ENCODE data around the gene AXIN2.
A peak's percentile ranks its signal among the peaks of the same experiment; 100 is the strongest.
"Not testable (repeated sequence)": the region's sequence is repeated elsewhere in the genome, so short reads cannot be mapped to it uniquely, and the experiment has no call there.

Gene AXIN2

GRCh38 chr17:65515959-65516948 lies 45.2 kb downstream of the AXIN2 start:
- no peak for DNase-seq (ENCODE audit: low spot score)

- DNase-seq (ENCODE audit: low spot score), result no peak
Measured at GRCh38 chr17:65515512-65515911, 45.9 kb downstream of the AXIN2 start.

GRCh38 chr17:65514541-65514940 lies 46.9 kb downstream of the AXIN2 start:
- no peak for DNase-seq (ENCODE audit: low spot score)

DNA sequence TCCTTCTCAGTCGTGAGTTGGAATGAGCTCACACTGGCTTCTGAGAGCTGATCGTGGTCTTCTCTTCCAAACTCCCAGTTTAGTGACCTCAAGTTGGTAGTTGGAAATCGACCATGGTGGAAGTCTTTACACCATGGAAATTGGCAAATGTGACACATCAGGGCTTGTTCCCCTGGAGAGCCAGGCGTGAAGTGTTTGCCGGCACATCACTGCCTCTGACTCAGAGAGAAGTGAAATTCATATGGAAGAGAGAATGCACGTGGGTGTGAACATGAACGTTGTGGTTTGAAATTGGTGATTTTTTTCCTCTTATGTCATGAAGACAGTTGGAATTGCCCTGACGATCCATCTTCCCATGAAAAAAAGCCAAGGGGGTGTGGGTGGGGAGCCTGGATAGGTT lies 47.4 kb downstream of the AXIN2 start:
- no peak for DNase-seq (ENCODE audit: low spot score)

DNA sequence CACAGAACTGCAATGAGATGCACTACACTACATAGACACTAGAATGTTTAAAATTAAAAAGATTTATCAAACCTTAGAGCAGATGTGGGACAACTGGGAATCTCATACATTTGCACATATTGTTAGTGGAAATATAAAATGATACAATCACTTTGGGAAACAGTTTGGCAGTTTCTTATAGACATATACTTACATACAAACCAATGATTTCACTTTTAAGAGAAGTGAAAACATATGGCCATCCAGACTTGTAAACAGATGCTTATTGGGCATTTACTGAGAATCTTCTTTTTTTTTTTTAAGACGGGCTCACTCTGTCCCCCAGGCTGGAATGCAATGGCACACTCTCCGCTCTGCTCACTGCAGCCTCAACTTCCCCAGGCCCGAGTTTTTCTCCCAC lies 50.1 kb downstream of the AXIN2 start:
- no peak for DNase-seq (ENCODE audit: low spot score)

DNA sequence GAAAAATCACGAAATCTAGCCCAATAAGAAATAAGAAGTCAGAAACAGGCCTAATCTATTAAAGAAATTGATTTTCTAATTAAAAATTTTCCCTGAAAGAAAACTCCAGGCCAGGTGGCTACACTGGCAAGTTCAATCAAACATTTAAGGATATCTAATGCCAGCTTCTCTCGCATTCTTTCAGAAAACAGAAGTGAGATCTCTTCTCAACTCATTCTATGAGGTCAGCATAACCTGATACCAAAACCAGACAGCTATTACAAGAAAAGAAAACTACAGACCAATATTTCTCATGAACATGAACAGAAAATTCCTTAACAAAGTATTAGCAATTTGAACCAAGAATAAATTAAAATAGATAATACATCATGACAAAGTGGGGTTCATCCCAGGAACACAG lies 52.4 kb downstream of the AXIN2 start:
- DNase-seq (ENCODE audit: low spot score), result no peak

DNA sequence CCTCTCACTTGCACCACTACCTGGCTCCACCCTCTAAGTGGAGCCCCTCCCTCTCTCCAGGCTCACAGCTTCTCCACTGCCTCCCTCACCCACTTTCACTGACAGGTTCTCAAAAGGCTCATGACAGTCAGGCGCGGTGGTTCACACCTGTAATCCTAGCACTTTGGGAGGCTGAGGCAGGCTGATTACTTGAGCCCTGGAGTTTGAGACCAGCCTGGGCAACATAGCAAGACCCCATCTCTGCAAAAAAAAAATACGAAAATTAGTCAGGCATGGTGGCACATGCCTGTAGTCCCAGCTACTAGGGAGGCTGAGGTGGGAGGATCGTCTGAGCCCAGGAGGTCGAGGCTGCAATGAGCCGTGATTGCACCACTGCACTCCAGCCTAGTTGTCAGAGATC lies 56.8 kb downstream of the AXIN2 start:
- not testable (repeated sequence) for DNase-seq (ENCODE audit: low spot score)

- no peak for DNase-seq (ENCODE audit: low spot score)
Measured at GRCh38 chr17:65504141-65504540, 57.3 kb downstream of the AXIN2 start.

DNA sequence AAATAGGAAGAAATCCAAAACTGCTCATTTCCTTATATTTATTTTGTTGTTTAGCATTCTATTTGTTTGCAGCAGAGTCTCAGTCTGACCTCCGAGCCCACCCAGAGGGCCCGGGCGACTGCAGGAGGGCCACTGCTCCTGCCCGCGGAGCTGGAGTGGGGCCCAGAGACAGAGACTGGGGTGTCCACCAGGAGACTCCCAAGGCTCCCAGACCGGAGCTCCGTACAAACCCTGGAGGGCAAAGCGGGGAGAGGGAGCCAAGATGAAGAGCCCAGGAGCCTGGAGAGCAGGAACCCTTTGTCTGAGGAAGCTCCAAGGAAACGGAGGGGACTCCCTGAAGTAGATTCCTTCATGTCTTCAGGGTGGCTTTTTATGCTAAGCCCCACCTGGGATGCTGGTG lies 57.9 kb downstream of the AXIN2 start:
- DNase-seq (ENCODE audit: low spot score), result no peak

DNA sequence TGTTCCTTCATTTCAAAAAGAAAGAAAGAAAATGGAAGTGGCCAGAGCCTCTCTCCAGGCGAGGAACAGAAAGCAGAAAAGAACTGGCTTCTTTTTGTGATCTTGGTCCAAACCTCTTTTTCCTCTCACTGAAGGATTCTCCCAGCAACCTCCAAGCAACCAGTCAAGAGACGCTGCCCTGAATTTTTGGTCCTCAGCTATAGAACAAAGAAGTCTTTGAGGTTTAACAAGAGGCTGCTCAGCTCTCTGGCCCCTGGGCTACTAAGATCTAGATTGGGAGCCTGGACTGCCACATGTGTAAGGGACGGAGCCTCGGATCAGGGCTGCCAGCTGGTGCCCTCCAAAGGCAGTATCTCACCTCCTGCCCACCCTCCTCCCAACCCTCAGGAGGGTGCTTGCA lies 62.6 kb downstream of the AXIN2 start:
- DNase-seq (ENCODE audit: low spot score), result peak; percentile 46

DNA sequence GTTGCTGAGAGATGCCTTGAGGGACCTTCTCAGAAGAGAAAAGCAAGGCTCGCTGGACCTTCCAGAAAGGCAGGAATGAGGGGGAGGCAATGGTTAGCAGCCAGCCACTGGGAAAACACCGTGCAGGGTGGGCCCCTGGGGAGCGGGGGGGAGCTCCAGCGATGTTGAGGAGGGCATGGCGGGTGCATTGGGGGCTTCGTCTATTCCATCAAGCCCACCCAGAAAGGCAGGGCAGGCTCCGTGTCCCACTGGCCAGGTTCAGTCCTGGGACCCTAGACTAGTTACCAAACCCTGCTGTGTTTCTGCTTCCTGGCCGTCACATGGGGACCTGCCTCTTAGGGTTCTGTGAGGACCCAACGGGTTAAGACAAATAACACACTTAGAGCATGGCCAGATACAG lies 64.6 kb downstream of the AXIN2 start:
- DNase-seq (ENCODE audit: low spot score), result no peak

DNA sequence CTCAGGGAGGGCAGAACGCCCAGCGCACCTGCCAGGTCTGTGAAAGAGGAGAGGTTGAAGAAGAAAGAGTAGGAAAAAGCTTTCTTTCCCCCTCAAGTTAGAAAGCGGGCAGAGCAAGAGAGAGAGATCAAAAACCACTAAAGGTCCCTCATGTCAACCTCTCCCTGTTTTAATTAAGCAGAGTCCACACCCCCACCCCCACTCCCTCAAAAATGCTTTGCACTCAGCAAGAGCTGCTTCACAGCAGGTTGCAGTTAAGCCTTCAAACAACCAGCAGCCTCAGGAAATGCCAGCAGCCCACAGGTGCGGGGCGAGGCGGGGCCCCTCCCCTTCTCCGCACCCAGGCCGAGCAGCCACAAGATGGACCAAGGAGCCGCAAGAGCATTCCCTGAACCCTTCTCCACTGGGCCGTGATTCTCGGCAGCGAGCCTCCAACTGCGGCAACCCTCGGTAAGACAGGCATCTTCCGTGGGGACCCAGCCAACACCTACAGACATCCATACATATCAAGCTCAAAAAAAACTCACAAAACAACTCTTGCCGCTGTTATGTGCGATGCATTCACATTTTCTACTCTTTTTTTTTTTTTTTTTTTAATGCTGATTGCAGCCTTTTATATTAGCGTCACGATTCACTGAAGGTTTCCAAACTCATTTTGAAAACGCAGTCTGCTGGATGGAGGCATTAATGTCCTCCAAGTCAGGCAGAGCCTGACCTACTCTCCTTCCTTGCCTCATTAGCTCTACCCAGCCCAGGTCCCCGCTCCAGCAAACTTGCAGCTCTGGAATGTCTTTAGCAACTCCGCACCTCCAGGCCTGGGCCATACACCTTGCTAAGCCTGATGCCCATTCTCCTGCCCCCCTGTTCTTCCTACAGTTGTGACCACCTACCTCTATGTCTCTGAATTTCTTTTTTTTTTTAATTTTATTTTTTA lies 66.1 kb downstream of the AXIN2 start:
- no peak for DNase-seq (ENCODE audit: low spot score)

DNA sequence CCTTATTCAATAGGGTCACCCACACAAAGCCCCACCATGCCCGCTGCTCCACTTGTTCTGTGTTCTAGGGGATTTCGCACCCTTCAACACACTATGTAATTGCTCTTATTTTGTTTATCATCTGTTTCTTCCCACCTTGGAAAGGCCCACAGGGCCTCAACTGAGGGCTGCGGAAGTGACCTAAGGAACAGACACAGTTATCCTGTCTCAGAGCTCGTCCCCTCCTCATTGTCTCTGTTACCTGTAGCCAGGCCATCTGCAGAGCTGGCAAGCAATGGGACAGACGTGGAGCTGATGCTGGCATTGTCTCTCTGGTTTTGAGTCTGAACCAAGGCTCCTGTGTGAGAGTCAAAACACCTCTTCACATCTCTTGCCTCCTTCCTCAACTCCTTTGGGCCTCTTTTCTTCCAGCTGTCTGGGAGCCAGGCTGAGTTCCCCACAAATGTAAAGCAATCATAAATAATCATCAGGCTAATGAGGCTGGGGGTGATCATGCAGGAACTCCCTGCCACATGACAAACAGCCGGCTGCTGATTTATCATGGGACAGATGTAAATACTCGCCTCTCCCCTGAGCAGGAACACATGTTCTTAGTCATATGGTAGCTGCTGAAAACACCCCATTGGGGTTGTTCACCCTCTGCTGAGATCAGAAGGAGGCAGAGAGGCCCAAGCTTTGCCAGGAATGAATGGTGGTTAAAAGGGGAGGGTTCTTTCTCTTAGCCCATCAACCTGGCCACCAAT lies 71.9 kb downstream of the AXIN2 start:
- no peak for DNase-seq (ENCODE audit: low spot score)

DNA sequence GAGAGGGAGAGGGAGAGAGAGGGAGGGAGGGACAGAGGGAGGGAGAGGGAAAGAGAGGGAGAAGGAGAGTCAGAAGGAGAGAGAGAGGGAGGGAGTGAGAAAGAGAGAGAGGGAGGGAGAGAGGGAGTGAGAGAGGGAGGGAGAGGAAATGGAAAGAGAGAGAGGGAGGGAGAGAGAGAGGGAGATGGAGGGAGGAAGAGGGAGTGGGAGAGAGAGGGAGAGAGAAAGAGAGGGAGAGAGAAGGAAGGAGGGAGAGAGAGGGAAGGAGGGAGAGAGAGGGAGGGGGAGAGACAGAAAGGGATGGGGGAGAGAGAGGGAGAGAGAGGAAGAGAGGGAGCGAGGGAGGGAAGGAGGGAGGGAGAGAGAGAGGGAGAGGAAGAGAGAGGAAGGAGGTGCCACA lies 72.8 kb downstream of the AXIN2 start:
- DNase-seq (ENCODE audit: low spot score), result no peak

GRCh38 chr17:65487990-65488389 lies 73.5 kb downstream of the AXIN2 start:
- DNase-seq (ENCODE audit: low spot score), result no peak

DNA sequence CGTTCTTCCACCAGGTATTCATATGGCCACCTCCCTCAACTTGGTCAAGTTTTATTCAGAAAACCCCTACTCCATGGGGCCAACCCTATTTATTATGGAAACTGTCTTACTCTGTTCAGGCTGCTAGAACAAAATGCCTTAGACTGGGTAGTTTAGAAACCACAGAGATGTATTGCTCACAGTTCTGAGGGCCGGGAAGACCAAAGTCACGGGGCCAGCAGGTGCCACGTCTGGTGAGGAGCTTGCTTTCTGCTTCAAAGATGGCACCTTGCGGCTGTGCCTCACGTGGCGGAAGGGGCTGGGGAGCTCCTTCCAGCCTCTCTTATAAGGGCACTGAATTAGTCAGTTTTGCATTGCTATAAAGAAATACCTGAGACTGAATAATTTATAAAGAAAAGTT lies 74.3 kb downstream of the AXIN2 start:
- DNase-seq (ENCODE audit: low spot score), result no peak

- no peak for DNase-seq (ENCODE audit: low spot score)
Measured at GRCh38 chr17:65485388-65486299, 75.8 kb downstream of the AXIN2 start.

GRCh38 chr17:65484405-65484804 lies 77.0 kb downstream of the AXIN2 start:
- DNase-seq (ENCODE audit: low spot score), result not testable (repeated sequence)

DNA sequence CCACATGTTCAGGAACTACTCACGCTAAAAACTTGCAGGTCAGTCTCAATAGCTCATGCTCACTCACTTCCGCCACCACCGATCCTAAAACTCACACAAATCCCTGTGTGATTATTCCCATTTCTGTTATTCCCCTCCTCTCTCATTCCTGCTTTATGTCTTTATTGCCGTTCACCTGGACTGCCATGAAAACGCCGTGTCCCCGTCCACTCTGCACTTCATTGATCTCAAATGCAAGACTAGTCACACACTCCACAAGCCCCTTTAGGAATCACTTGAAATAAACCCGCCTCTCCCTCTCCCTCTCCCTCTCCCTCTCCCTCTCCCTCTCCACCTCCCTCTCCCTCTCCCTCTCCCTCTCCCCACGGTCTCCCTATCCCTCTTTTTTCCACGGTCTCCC lies 78.0 kb downstream of the AXIN2 start:
- no peak for DNase-seq (ENCODE audit: low spot score)

DNA sequence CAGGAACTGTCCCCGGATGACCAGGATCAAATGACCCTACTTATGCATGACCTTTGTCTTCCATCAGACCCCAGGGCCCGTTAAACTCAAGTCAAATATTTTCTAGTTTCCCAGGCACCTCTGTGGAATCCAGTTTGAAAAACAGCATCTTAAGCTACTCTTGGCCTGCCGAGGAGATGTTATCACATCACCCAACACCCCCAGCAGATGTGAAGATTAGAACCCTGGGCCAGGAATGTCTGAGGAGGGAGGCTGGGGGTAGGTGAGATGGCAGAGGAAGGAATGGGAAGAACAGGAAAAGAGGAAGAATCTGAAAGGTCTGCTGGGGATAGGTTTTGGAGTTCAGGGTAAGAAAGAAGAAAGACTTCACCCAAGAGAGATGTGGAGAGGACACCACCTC lies 79.2 kb downstream of the AXIN2 start:
- DNase-seq (ENCODE audit: low spot score), result no peak

DNA sequence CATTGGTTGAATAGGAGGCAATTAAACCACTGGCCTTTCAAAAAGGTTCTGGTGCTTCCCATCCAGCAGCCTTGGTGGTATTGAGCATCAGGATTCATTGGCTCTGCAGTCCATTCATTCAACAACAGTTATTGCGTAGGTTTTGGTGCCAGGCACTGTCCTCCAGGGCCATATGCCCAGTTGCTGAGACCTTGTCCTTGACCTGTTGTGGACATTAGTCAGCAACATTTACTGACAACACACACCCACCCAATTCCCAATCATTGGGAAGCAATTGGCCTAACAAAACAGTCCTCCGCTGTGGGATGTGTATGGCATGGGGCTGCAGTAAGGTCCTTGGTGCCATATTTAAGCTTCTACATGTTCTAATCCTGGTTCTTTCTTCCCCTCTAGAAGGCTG lies 82.2 kb downstream of the AXIN2 start:
- DNase-seq (ENCODE audit: low spot score), result no peak
